ENCODE data around the gene DNAJB4. TPM values are rescaled to one million over a fixed set of nuclear protein-coding genes. Genes with fewer than 3 reads are reported as not detected.

Gene DNAJB4
- 120 and 134 TPM in 2 replicates for total RNA-seq

GRCh38 chr1:78004719-78005447 lies at the start of gene DNAJB4:
TSS of gene DNAJB4 (plus strand) at chr1:78004939. CDS start at chr1:78005111, 172 bp downstream.

GRCh38 chr1:77978969-77979876 lies 25.5 kb upstream of the DNAJB4 start, which contains the start of gene FUBP1:
TSS of gene FUBP1 (minus strand) at chr1:77979072. CDS start at chr1:77979004, 68 bp downstream.

GRCh38 chr1:78045926-78046778 lies 41.4 kb downstream of the DNAJB4 start, which contains the start of gene GIPC2:
TSS of gene GIPC2 (plus strand) at chr1:78045966. CDS start at chr1:78046095, 129 bp downstream.

Other genes with a start within 250 kb of the DNAJB4 start
- 59.2 and 63.2 TPM in 2 replicates for gene USP33, start 245.1 kb upstream of the DNAJB4 start, total RNA-seq
- 15.7 and 16.2 TPM in 2 replicates for gene MIGA1, start 225.3 kb upstream of the DNAJB4 start, total RNA-seq
- 12.5 and 26.5 TPM in 2 replicates for gene NEXN, start 116.3 kb upstream of the DNAJB4 start, total RNA-seq
- 44.2 and 47.7 TPM in 2 replicates for gene FUBP1, start 25.9 kb upstream of the DNAJB4 start, total RNA-seq
- 0.18 and 0.97 TPM in 2 replicates for gene GIPC2, start 41.0 kb downstream of the DNAJB4 start, total RNA-seq